T-helper 2 cell treated with Interferon-gamma antibody and Interleukin-4, amounts not matched to agents 5 μg/mL and 100 μg/mL, for 36 hours (primary cell): Measurements from ENCODE around the gene TMOD1.
A peak's percentile ranks its signal among the peaks of the same experiment; 100 is the strongest.
"Not testable (repeated sequence)": the region's sequence is repeated elsewhere in the genome, so short reads cannot be mapped to it uniquely, and the experiment has no call there.

Experiments
- DNase-seq: peaks from one replicate; pipeline ENCODE4 v3.0.0; 2021; ENCODE audit warnings: low spot score
- H3K27ac Mint-ChIP-seq: one replicate; pipeline ENCODE4 v1.8.0; 2021; ENCODE audit warnings: mild to moderate bottlenecking, mixed read lengths
- H3K27me3 Mint-ChIP-seq: one replicate; pipeline ENCODE4 v1.8.0; 2021; ENCODE audit warnings: low read depth, mixed read lengths
- H3K36me3 Mint-ChIP-seq: one replicate; pipeline ENCODE4 v1.8.0; 2021; ENCODE audit warnings: low read depth, mixed read lengths
- H3K4me1 Mint-ChIP-seq: one replicate; pipeline ENCODE4 v1.8.0; 2021; ENCODE audit warnings: low read depth, mixed read lengths
- H3K4me3 Mint-ChIP-seq: one replicate; pipeline ENCODE4 v1.8.0; 2022; ENCODE audit warnings: mild to moderate bottlenecking, moderate library complexity, mixed read lengths
- H3K9me3 Mint-ChIP-seq: one replicate; pipeline ENCODE4 v1.8.0; 2021; ENCODE audit warnings: mixed read lengths

Gene TMOD1

GRCh38 chr9:97579914-97580313 is 78.4 kb downstream of the TMOD1 start:
- no peaks in the 10 kb centered on the region for H3K9me3 Mint-ChIP-seq
- no peak overlapping the region for H3K27ac Mint-ChIP-seq

GRCh38 chr9:97581590-97581989 is 80.1 kb downstream of the TMOD1 start:
- not testable (repeated sequence) for H3K9me3 Mint-ChIP-seq, H3K4me3 Mint-ChIP-seq, DNase-seq, H3K27ac Mint-ChIP-seq, H3K36me3 Mint-ChIP-seq, H3K27me3 Mint-ChIP-seq, H3K4me1 Mint-ChIP-seq

More at GRCh38 chr9:97579914-97580313, 78.4 kb downstream of the TMOD1 start:
- Mint-ChIP-seq H3K27me3 (no peaks in the 10 kb centered on the region), H3K4me3 (no peak overlapping the region), H3K4me1 (peaks cover 4% of the 10 kb centered on the region), H3K36me3 (no peaks in the 10 kb centered on the region)
- no peak for DNase-seq

- not testable (repeated sequence) for H3K27ac Mint-ChIP-seq
Observed at GRCh38 chr9:97584778-97585177, 83.3 kb downstream of the TMOD1 start.

GRCh38 chr9:97586909-97587308 is 85.4 kb downstream of the TMOD1 start:
- H3K9me3 Mint-ChIP-seq, DNase-seq, H3K27ac Mint-ChIP-seq, H3K36me3 Mint-ChIP-seq, H3K4me3 Mint-ChIP-seq, H3K4me1 Mint-ChIP-seq, H3K27me3 Mint-ChIP-seq: not testable (repeated sequence)

More at GRCh38 chr9:97584778-97585177, 83.3 kb downstream of the TMOD1 start:
- not testable (repeated sequence) for DNase-seq, H3K27me3 Mint-ChIP-seq, H3K4me1 Mint-ChIP-seq, H3K4me3 Mint-ChIP-seq, H3K36me3 Mint-ChIP-seq, H3K9me3 Mint-ChIP-seq

DNA sequence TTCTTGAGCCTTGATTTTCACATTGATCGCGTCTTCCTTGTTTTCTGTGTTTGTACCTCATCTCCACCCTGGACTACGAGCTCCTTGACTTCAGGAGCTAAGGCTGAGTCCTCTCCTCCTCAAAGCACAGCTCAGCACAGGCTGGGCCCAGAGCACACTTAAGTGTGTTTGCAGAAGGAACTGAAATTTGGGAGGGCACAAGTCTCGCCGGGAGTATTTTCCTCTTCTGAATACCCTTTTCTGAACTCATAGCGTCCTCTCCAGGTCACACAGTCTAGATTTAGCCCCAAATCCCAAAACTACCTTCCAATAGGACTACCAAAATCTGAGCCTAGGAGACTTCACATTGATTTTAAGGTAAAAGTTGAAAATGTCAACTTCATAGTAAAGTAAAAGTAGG is 90.1 kb downstream of the TMOD1 start:
- DNase-seq, result no peak
- Mint-ChIP-seq H3K27me3 (peaks cover 7% of the 10 kb centered on the region), H3K4me3 (no peak overlapping the region), H3K9me3 (peaks cover 8% of the 10 kb centered on the region), H3K27ac (no peak overlapping the region), H3K4me1 (peaks cover 4% of the 10 kb centered on the region), H3K36me3 (no peaks in the 10 kb centered on the region)

GRCh38 chr9:97592126-97592525 is 90.7 kb downstream of the TMOD1 start:
- Mint-ChIP-seq H3K4me1 (peaks cover 4% of the 10 kb centered on the region), H3K27ac (no peak overlapping the region)
- DNase-seq, result no peak

DNA sequence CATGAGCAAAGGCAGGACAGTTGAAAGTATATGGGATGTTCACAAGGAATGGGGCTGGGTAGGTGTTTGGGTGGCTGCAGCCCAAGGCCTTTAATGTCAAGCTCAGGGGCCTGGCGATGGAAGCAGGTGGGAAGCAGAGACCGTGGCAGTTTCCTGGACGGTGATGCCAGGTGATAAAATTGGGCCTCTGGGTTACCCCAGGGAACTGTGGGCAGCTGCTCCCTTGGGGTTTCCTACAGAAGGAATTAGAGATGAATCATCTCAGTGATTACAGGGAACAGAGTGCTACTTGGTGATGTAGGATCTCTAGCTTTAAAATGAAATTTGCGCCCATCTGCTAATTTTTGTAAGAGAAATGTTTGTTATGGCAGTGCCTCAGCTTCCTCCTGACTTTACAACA is 92.5 kb downstream of the TMOD1 start:
- no peak overlapping the region for H3K4me3 Mint-ChIP-seq

More at GRCh38 chr9:97592126-97592525, 90.7 kb downstream of the TMOD1 start:
- no peaks in the 10 kb centered on the region for H3K36me3 Mint-ChIP-seq
- H3K9me3 Mint-ChIP-seq, result peaks cover 5% of the 10 kb centered on the region
- no peak overlapping the region for H3K4me3 Mint-ChIP-seq
- peaks cover 7% of the 10 kb centered on the region for H3K27me3 Mint-ChIP-seq

GRCh38 chr9:97594381-97594921 is 93.0 kb downstream of the TMOD1 start:
- peaks cover 9% of the 10 kb centered on the region for H3K4me1 Mint-ChIP-seq
- H3K27ac Mint-ChIP-seq, result no peak overlapping the region
- peaks cover 2% of the 10 kb centered on the region for H3K36me3 Mint-ChIP-seq
- no peak overlapping the region for H3K4me3 Mint-ChIP-seq
- DNase-seq, result no peak
- H3K27me3 Mint-ChIP-seq, result peaks cover 9% of the 10 kb centered on the region
- no peaks in the 10 kb centered on the region for H3K9me3 Mint-ChIP-seq

More for the DNA sequence above, 92.5 kb downstream of the TMOD1 start:
- H3K4me1 Mint-ChIP-seq, result peaks cover 9% of the 10 kb centered on the region
- no peak for DNase-seq
- peaks cover 9% of the 10 kb centered on the region for H3K27me3 Mint-ChIP-seq
- H3K36me3 Mint-ChIP-seq, result peaks cover 2% of the 10 kb centered on the region
- no peak overlapping the region for H3K27ac Mint-ChIP-seq
- no peaks in the 10 kb centered on the region for H3K9me3 Mint-ChIP-seq

DNA sequence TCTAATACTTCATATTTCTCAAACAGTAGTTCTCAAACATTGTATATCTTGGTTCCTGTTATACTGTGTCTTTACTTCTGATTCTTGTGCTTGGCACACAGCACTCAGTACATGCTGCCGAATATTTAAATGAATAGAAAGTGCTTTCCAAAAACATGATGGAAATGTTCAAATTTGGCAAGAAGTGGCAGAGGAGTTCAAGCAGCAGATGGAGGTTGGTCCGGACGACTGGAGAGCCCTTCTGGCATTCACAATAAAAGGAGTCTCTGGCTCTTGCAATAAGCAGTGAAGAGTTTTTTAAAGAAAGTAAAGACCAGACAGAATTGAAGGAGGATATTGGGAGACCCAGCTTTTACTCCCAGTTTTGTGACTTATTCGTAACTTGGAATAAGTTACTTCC is 95.4 kb downstream of the TMOD1 start:
- no peak for DNase-seq
- H3K36me3 Mint-ChIP-seq, result peaks cover 9% of the 10 kb centered on the region
- H3K4me3 Mint-ChIP-seq, result no peak overlapping the region
- no peaks in the 10 kb centered on the region for H3K9me3 Mint-ChIP-seq
- H3K4me1 Mint-ChIP-seq, result peaks cover 9% of the 10 kb centered on the region
- H3K27ac Mint-ChIP-seq, result no peak overlapping the region
- H3K27me3 Mint-ChIP-seq, result peaks cover 7% of the 10 kb centered on the region

GRCh38 chr9:97598461-97599288 is 97.2 kb downstream of the TMOD1 start:
- Mint-ChIP-seq H3K27me3 (peaks cover 3% of the 10 kb centered on the region), H3K4me1 (peaks cover 6% of the 10 kb centered on the region), H3K36me3 (peaks cover 18% of the 10 kb centered on the region), H3K27ac (peak overlapping the region; percentile 32), H3K4me3 (peak overlapping the region; percentile 66), H3K9me3 (no peaks in the 10 kb centered on the region)
- DNase-seq, result peak; percentile 62

- no peak for DNase-seq
- H3K9me3 Mint-ChIP-seq, result no peaks in the 10 kb centered on the region
- peaks cover 21% of the 10 kb centered on the region for H3K36me3 Mint-ChIP-seq
- H3K27me3 Mint-ChIP-seq, result peaks cover 2% of the 10 kb centered on the region
- peaks cover 6% of the 10 kb centered on the region for H3K4me1 Mint-ChIP-seq
- H3K4me3 Mint-ChIP-seq, result no peak overlapping the region
- no peak overlapping the region for H3K27ac Mint-ChIP-seq
Observed at GRCh38 chr9:97599314-97599846, 97.9 kb downstream of the TMOD1 start.

- Mint-ChIP-seq H3K36me3 (peaks cover 25% of the 10 kb centered on the region), H3K9me3 (no peaks in the 10 kb centered on the region), H3K4me1 (peaks cover 6% of the 10 kb centered on the region), H3K27ac (no peak overlapping the region), H3K27me3 (peaks cover 2% of the 10 kb centered on the region), H3K4me3 (no peak overlapping the region)
- no peak for DNase-seq
Observed at GRCh38 chr9:97600531-97601227, 99.2 kb downstream of the TMOD1 start.

DNA sequence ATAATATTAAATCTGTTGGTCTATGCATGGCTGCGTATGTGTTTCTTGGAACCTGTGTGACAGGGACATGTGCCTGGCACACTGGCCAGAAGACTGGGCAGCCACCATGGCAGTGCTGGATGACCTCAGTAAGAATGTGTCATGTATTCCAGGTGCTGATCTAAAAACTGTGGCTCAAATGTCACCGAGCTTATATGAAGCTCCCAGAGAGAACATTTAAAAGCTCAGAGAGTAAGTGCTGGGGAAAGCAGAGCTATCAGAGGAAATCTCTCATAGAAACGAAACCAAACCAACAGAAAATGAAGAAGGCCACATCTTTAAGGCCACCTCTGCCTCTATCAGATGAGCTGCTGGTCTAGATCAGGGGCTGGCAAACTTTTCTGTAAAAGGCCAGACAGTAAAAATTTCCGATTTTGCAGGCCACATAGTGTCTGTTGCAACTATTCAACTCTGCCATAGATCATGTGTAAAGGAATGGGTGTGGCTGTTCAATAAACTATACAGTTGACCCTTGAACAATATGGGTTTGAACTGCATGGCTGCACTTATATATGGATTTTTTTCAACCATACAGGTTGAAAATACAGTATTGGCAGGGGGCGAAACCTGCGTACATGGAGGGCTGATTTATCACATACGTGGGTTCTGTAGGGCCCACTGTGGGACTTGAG is 99.9 kb downstream of the TMOD1 start:
- Mint-ChIP-seq H3K4me1 (peaks cover 6% of the 10 kb centered on the region), H3K4me3 (no peak overlapping the region), H3K36me3 (peaks cover 25% of the 10 kb centered on the region), H3K9me3 (no peaks in the 10 kb centered on the region), H3K27me3 (peaks cover 2% of the 10 kb centered on the region), H3K27ac (no peak overlapping the region)
- DNase-seq, result no peak
